SK-N-SH (cell line): ENCODE data around the gene PCDHGB2. TPM values are rescaled to one million over a fixed set of nuclear protein-coding genes. Genes with fewer than 3 reads are reported as not detected.

Experiments
- CTCF ChIA-PET: fragments of 300-600, 350-600 bp; formaldehyde crosslinking; extraction: SDS; loops from one replicate; lab custom pipeline; 2021; lab: Yijun Ruan, JAX
- POLR2A ChIA-PET: fragments of 350-600 bp; sonication (Branson Sonifier 250); formaldehyde crosslinking; extraction: SDS; loops from one replicate; lab custom pipeline; 2020; ENCODE audit warnings: antibody characterized with exemption, inconsistent platforms; lab: Yijun Ruan, JAX
- DNase-seq: peaks from one replicate; pipeline ENCODE4 v3.0.0; 2012
- H2AFZ ChIP-seq: fragments of 200-600 bp; sonication (generic); 2 replicates; pipeline ENCODE4 v1.8.1; 2016; ENCODE audit warnings: antibody characterized with exemption, mild to moderate bottlenecking, low read depth
- H3F3A ChIP-seq: fragments of 200-600 bp; sonication (generic); replicated peaks from 2 replicates; pipeline ENCODE3; 2016; ENCODE audit warnings: antibody characterized with exemption, mild to moderate bottlenecking; ENCODE audit not compliant: insufficient read depth
- H3K27ac ChIP-seq, 2 experiments: fragments of 200-500 bp in 1 of 2; fragments of 200-600 bp in 1 of 2; sonication (Bioruptor generic) in 1 of 2; sonication (generic), shearing (Covaris generic) in 1 of 2; 2 replicates each; pipeline versions ENCODE4 v1.5.1 to v1.6.1; 2014 to 2016; ENCODE audit warnings: low read depth in 2 of 2, inconsistent platforms in 1 of 2, low read length in 1 of 2, mild to moderate bottlenecking in 1 of 2, mixed read lengths in 1 of 2
- H3K27me3 ChIP-seq: fragments of 200-600 bp; sonication (generic), shearing (Covaris generic); 2 replicates; pipeline ENCODE4 v1.6.1; 2016; ENCODE audit warnings: mixed run types; ENCODE audit not compliant: insufficient read depth
- H3K36me3 ChIP-seq, 2 experiments: fragments of 200-500 bp in 1 of 2; fragments of 200-600 bp in 1 of 2; sonication (Bioruptor generic) in 1 of 2; sonication (generic) in 1 of 2; replicated peaks in 1 of 2; 2 replicates each; pipeline versions ENCODE3 to v1.5.1; 2014 to 2016; ENCODE audit warnings: low read length in 1 of 2, mild to moderate bottlenecking in 1 of 2; ENCODE audit not compliant: insufficient read depth in 2 of 2, control insufficient read depth in 1 of 2
- H3K4me1 ChIP-seq, 2 experiments: fragments of 200-500 bp in 1 of 2; fragments of 200-600 bp in 1 of 2; sonication (Bioruptor generic) in 1 of 2; sonication (generic), shearing (Covaris generic) in 1 of 2; 2 replicates each; pipeline versions ENCODE4 v1.5.1 to v1.6.1; 2014 to 2016; ENCODE audit warnings: low read depth in 1 of 2, low read length in 1 of 2, mixed run types in 1 of 2; ENCODE audit not compliant: insufficient read depth in 2 of 2, control insufficient read depth in 1 of 2
- H3K4me2 ChIP-seq: fragments of 200-600 bp; sonication (generic), shearing (Covaris generic); 2 replicates; pipeline ENCODE4 v1.6.1; 2017; ENCODE audit warnings: mixed run types
- H3K4me3 ChIP-seq, 2 experiments: fragments of 200-500 bp in 1 of 2; fragments of 200-600 bp in 1 of 2; sonication (Bioruptor generic) in 1 of 2; sonication (generic), shearing (Covaris generic) in 1 of 2; 2 replicates each; pipeline versions ENCODE4 v1.5.1 to v1.8.1; 2014 to 2016; ENCODE audit warnings: low read depth in 2 of 2, inconsistent platforms in 1 of 2, low read length in 1 of 2, mild to moderate bottlenecking in 1 of 2, mixed read lengths in 1 of 2, moderate library complexity in 1 of 2
- H3K79me2 ChIP-seq: fragments of 200-600 bp; sonication (generic); 2 replicates; pipeline ENCODE4 v1.8.1; 2017; ENCODE audit warnings: mild to moderate bottlenecking; ENCODE audit not compliant: insufficient read depth
- H3K9ac ChIP-seq: fragments of 200-600 bp; sonication (generic); 2 replicates; pipeline ENCODE4 v1.6.1; 2017; ENCODE audit warnings: mixed run types
- H3K9me2 ChIP-seq: fragments of 200-600 bp; sonication (generic); 2 replicates; pipeline ENCODE4 v1.6.1; 2017; ENCODE audit warnings: mixed run types
- H3K9me3 ChIP-seq: fragments of 200-600 bp; sonication (generic); 2 replicates; pipeline ENCODE4 v1.6.1; 2017; ENCODE audit warnings: mixed run types, mild to moderate bottlenecking, moderate library complexity
- H4K20me1 ChIP-seq: fragments of 200-600 bp; sonication (generic); 2 replicates; pipeline ENCODE4 v1.6.1; 2017; ENCODE audit warnings: mild to moderate bottlenecking, mixed run types; ENCODE audit not compliant: insufficient read depth
- ELF1 ChIP-seq: IDR thresholded peaks from 2 replicates; pipeline ENCODE4 v1.4.0; 2012
- EZH2phosphoT487 ChIP-seq: fragments of 200-600 bp; sonication (generic); IDR thresholded peaks from 2 replicates; pipeline ENCODE4 v1.6.1; 2017; ENCODE audit warnings: low read depth, mixed run types, mild to moderate bottlenecking, antibody characterized with exemption, moderate library complexity, borderline replicate concordance
- FOSL2 ChIP-seq: IDR thresholded peaks from 2 replicates; pipeline ENCODE4 v1.4.0; 2012; ENCODE audit warnings: low read depth, mild to moderate bottlenecking, moderate library complexity, borderline replicate concordance
- MXI1 ChIP-seq: IDR thresholded peaks from 2 replicates; pipeline ENCODE4 v1.6.1; 2012; ENCODE audit warnings: mild to moderate bottlenecking, low read depth, low read length, improper control_type of control experiment
- NFIC ChIP-seq: IDR thresholded peaks from 2 replicates; pipeline ENCODE4 v1.4.0; 2012; ENCODE audit warnings: borderline replicate concordance
- POLR2AphosphoS5 ChIP-seq: IDR thresholded peaks from 2 replicates; pipeline ENCODE4 v1.6.1; 2012; ENCODE audit warnings: low read depth, low read length
- RAD21 ChIP-seq: IDR thresholded peaks from 2 replicates; pipeline ENCODE4 v1.6.1; 2012; ENCODE audit warnings: mild to moderate bottlenecking, low read length
- RXRA ChIP-seq: IDR thresholded peaks from 2 replicates; pipeline ENCODE4 v1.4.0; 2012; ENCODE audit warnings: low read depth, mild to moderate bottlenecking, borderline replicate concordance
- SMC3 ChIP-seq: IDR thresholded peaks from 2 replicates; pipeline ENCODE4 v1.6.1; 2012; ENCODE audit warnings: low read depth, low read length, improper control_type of control experiment
- TAF1 ChIP-seq: IDR thresholded peaks from 2 replicates; pipeline ENCODE4 v1.6.1; 2012; ENCODE audit warnings: low read depth, mild to moderate bottlenecking, low read length, moderate library complexity, borderline replicate concordance
- TEAD4 ChIP-seq: IDR thresholded peaks from 2 replicates; pipeline ENCODE4 v1.4.0; 2012; ENCODE audit warnings: mild to moderate bottlenecking, borderline replicate concordance; ENCODE audit not compliant: insufficient read depth
- WGBS: methylation state at CpG from one replicate; pipeline ENCODE4 v1.1.6; 2017; ENCODE audit warnings: low lambda C conversion rate; 5-methylcytosine and 5-hydroxymethylcytosine counted together
- polyA plus RNA-seq, 3 experiments: library from polyadenylated mRNA; depleted of rRNA; stranded (reverse); fragments of >200 nt; gene quantifications; 2 replicates each; pipeline ENCODE4 v1.2.3, GENCODE V29; 2012
- TF ChIP-seq, protein P1 (sequence below): fragments of 200-600 bp; sonication (generic); IDR thresholded peaks from 2 replicates; pipeline ENCODE4 v1.6.1; 2017; ENCODE audit warnings: antibody characterized with exemption, mild to moderate bottlenecking, moderate library complexity
- TF ChIP-seq, protein P2 (sequence below): IDR thresholded peaks from 2 replicates; pipeline ENCODE4 v1.4.0; 2012; ENCODE audit warnings: low read depth
- TF ChIP-seq, protein P3 (sequence below): IDR thresholded peaks from 2 replicates; pipeline ENCODE4 v1.4.0; 2012; ENCODE audit warnings: low read depth, borderline replicate concordance
- TF ChIP-seq, protein P4 (sequence below): IDR thresholded peaks from 2 replicates; pipeline ENCODE4 v1.6.1; 2012; ENCODE audit warnings: mild to moderate bottlenecking, low read depth, low read length, moderate library complexity

The PCDHGB2 gene
- polyA plus RNA-seq, 1 of the 3 experiments (the other 2 are of a cell fraction), result 4.5 TPM

DNA sequence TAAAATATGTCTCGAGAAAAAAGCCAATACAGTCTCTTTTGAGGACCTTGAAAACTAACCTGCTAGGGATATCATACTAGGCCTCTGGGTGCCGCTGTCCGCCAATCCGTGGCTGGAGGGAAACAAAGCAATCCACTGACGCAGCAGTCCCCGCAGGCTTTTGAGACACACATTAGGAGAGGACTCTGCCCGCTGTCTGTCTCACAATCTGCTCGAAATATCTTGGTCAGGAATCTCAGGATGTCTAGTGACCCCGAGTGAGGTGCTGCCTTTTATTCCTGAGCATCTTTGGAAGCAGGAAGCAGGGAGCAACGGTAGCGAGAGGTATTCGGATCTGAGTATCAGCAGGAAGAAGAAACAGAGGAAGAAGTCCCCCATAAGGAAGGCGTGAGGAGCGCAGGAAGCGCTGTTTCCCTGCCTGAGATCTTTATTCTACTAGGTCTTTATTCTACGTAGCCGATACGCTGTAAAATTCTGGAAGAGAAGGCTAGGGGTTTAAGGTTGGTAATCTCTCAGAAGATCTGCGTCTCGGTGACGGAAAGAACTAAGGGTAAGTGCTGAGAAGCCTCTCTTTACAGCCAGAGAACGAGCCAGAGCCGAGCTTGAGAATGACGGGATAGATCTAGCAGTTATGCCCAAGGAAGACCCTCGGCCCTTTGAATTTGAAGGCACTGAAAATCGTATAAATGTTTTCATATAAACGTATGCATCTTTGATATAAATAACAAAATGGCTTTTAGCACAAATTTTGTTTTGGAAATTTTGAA lies 33.5 kb upstream of the PCDHGB2 start:
- H3K79me2 ChIP-seq, result no peaks in the 10 kb centered on the region
- 24% methylated on average over 27 of the region's 27 CpGs for WGBS
- ChIA-PET POLR2A (no interaction called here), CTCF (interaction anchor here (0.6 to 5.6 kb wide), 14 partner anchors 9 to 238 kb away, joined by 3 to 34 read pairs (median 4); partner anchors contain the start of genes PCDHB14, PCDHB4, PCDHGA5 and PCDHGB2)
- peak overlapping the region; percentile 70; the same call in 1 of the 2 replicates for H2AFZ ChIP-seq
- H3K4me3 ChIP-seq, result peak overlapping the region; percentile 46 to 58
- peak overlapping the region; percentile 16 to 67; a peak in 3 of 4 replicates for H3K27ac ChIP-seq
- TF ChIP-seq, protein P1, sequence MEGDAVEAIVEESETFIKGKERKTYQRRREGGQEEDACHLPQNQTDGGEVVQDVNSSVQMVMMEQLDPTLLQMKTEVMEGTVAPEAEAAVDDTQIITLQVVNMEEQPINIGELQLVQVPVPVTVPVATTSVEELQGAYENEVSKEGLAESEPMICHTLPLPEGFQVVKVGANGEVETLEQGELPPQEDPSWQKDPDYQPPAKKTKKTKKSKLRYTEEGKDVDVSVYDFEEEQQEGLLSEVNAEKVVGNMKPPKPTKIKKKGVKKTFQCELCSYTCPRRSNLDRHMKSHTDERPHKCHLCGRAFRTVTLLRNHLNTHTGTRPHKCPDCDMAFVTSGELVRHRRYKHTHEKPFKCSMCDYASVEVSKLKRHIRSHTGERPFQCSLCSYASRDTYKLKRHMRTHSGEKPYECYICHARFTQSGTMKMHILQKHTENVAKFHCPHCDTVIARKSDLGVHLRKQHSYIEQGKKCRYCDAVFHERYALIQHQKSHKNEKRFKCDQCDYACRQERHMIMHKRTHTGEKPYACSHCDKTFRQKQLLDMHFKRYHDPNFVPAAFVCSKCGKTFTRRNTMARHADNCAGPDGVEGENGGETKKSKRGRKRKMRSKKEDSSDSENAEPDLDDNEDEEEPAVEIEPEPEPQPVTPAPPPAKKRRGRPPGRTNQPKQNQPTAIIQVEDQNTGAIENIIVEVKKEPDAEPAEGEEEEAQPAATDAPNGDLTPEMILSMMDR, result peak; percentile 56
- TF ChIP-seq, protein P2, sequence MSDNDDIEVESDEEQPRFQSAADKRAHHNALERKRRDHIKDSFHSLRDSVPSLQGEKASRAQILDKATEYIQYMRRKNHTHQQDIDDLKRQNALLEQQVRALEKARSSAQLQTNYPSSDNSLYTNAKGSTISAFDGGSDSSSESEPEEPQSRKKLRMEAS, result peak; percentile 68; the same call in 1 of the 2 replicates
- TF ChIP-seq SMC3, result peak; percentile 22; the same call in 1 of the 2 replicates
- TF ChIP-seq TEAD4, result no peak
- peak; percentile 65 for TF ChIP-seq RAD21
- peak; percentile 44; the same call in 1 of the 2 replicates for TF ChIP-seq POLR2AphosphoS5
- TF ChIP-seq EZH2phosphoT487, result no peak
- H3K9me3 ChIP-seq, result no peaks in the 10 kb centered on the region; the same call in none of the 2 replicates
- H3K4me1 ChIP-seq, result no peaks in the 10 kb centered on the region; a peak in 1 of 4 replicates
- H3K27me3 ChIP-seq, result no peaks in the 10 kb centered on the region
- no peaks in the 10 kb centered on the region for H4K20me1 ChIP-seq
- H3K4me2 ChIP-seq, result peak overlapping the region; percentile 50
- H3K36me3 ChIP-seq, result peaks cover 0 to 3% of the 10 kb centered on the region in 2 experiments
- DNase-seq, result peak; percentile 74
- no peaks in the 10 kb centered on the region for H3K9me2 ChIP-seq
- H3K9ac ChIP-seq, result peak overlapping the region; percentile 54
- H3F3A ChIP-seq, result no peaks in the 10 kb centered on the region

- no peaks in the 10 kb centered on the region for H3K79me2 ChIP-seq
- H3K27ac ChIP-seq, result no peak overlapping the region
- no peaks in the 10 kb centered on the region for H4K20me1 ChIP-seq
- no peak for DNase-seq
- POLR2A ChIA-PET, result no interaction called here
- H3K9ac ChIP-seq, result no peak overlapping the region
- no peaks in the 10 kb centered on the region; a peak in 1 of 4 replicates for H3K4me1 ChIP-seq
- WGBS, result 45% methylated on average over 5 of the region's 8 CpGs
- no peak overlapping the region for H2AFZ ChIP-seq
- H3K36me3 ChIP-seq, result peaks cover 0 to 3% of the 10 kb centered on the region in 2 experiments
- no peak overlapping the region for H3K4me3 ChIP-seq
- H3K27me3 ChIP-seq, result no peaks in the 10 kb centered on the region
- no peaks in the 10 kb centered on the region; the same call in 1 of the 2 replicates for H3K9me3 ChIP-seq
- CTCF ChIA-PET, result interaction anchor here (0.5 to 5.6 kb wide), 8 partner anchors 8 to 287 kb away, joined by 3 to 34 read pairs (median 4); partner anchors contain the start of genes PCDHGA2, PCDHGA3, PCDHGB7 and TAF7
- H3K4me2 ChIP-seq, result no peak overlapping the region
- TF ChIP-seq POLR2AphosphoS5 (no peak), ELF1 (no peak), NFIC (no peak), TAF1 (no peak), FOSL2 (no peak), RXRA (no peak), TEAD4 (no peak), MXI1 (no peak)
- TF ChIP-seq, protein P2, result no peak
- TF ChIP-seq, protein P1, result no peak
- TF ChIP-seq, protein P3, sequence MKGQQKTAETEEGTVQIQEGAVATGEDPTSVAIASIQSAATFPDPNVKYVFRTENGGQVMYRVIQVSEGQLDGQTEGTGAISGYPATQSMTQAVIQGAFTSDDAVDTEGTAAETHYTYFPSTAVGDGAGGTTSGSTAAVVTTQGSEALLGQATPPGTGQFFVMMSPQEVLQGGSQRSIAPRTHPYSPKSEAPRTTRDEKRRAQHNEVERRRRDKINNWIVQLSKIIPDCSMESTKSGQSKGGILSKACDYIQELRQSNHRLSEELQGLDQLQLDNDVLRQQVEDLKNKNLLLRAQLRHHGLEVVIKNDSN, result no peak
- TF ChIP-seq, protein P4, sequence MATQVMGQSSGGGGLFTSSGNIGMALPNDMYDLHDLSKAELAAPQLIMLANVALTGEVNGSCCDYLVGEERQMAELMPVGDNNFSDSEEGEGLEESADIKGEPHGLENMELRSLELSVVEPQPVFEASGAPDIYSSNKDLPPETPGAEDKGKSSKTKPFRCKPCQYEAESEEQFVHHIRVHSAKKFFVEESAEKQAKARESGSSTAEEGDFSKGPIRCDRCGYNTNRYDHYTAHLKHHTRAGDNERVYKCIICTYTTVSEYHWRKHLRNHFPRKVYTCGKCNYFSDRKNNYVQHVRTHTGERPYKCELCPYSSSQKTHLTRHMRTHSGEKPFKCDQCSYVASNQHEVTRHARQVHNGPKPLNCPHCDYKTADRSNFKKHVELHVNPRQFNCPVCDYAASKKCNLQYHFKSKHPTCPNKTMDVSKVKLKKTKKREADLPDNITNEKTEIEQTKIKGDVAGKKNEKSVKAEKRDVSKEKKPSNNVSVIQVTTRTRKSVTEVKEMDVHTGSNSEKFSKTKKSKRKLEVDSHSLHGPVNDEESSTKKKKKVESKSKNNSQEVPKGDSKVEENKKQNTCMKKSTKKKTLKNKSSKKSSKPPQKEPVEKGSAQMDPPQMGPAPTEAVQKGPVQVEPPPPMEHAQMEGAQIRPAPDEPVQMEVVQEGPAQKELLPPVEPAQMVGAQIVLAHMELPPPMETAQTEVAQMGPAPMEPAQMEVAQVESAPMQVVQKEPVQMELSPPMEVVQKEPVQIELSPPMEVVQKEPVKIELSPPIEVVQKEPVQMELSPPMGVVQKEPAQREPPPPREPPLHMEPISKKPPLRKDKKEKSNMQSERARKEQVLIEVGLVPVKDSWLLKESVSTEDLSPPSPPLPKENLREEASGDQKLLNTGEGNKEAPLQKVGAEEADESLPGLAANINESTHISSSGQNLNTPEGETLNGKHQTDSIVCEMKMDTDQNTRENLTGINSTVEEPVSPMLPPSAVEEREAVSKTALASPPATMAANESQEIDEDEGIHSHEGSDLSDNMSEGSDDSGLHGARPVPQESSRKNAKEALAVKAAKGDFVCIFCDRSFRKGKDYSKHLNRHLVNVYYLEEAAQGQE, result no peak
- no peaks in the 10 kb centered on the region for H3F3A ChIP-seq
- H3K9me2 ChIP-seq, result no peaks in the 10 kb centered on the region
Measured at GRCh38 chr5:141328231-141328630, 31.6 kb upstream of the PCDHGB2 start.
